SK-N-SH (cell line): Measurements from ENCODE around the gene BRD9. TPM values are rescaled to one million over a fixed set of nuclear protein-coding genes. Genes with fewer than 3 reads are reported as not detected.

Experiments
- CTCF ChIA-PET: fragments of 300-600, 350-600 bp; formaldehyde crosslinking; extraction: SDS; loops from one replicate; lab custom pipeline; 2021; lab: Yijun Ruan, JAX
- POLR2A ChIA-PET: fragments of 350-600 bp; sonication (Branson Sonifier 250); formaldehyde crosslinking; extraction: SDS; loops from one replicate; lab custom pipeline; 2020; ENCODE audit warnings: antibody characterized with exemption, inconsistent platforms; lab: Yijun Ruan, JAX
- DNase-seq: peaks from one replicate; pipeline ENCODE4 v3.0.0; 2012
- H2AFZ ChIP-seq: fragments of 200-600 bp; sonication (generic); 2 replicates; pipeline ENCODE4 v1.8.1; 2016; ENCODE audit warnings: antibody characterized with exemption, mild to moderate bottlenecking, low read depth
- H3F3A ChIP-seq: fragments of 200-600 bp; sonication (generic); replicated peaks from 2 replicates; pipeline ENCODE3; 2016; ENCODE audit warnings: antibody characterized with exemption, mild to moderate bottlenecking; ENCODE audit not compliant: insufficient read depth
- H3K27ac ChIP-seq, 2 experiments: fragments of 200-500 bp in 1 of 2; fragments of 200-600 bp in 1 of 2; sonication (Bioruptor generic) in 1 of 2; sonication (generic), shearing (Covaris generic) in 1 of 2; 2 replicates each; pipeline versions ENCODE4 v1.5.1 to v1.6.1; 2014 to 2016; ENCODE audit warnings: low read depth in 2 of 2, inconsistent platforms in 1 of 2, low read length in 1 of 2, mild to moderate bottlenecking in 1 of 2, mixed read lengths in 1 of 2
- H3K27me3 ChIP-seq: fragments of 200-600 bp; sonication (generic), shearing (Covaris generic); 2 replicates; pipeline ENCODE4 v1.6.1; 2016; ENCODE audit warnings: mixed run types; ENCODE audit not compliant: insufficient read depth
- H3K36me3 ChIP-seq, 2 experiments: fragments of 200-500 bp in 1 of 2; fragments of 200-600 bp in 1 of 2; sonication (Bioruptor generic) in 1 of 2; sonication (generic) in 1 of 2; replicated peaks in 1 of 2; 2 replicates each; pipeline versions ENCODE3 to v1.5.1; 2014 to 2016; ENCODE audit warnings: low read length in 1 of 2, mild to moderate bottlenecking in 1 of 2; ENCODE audit not compliant: insufficient read depth in 2 of 2, control insufficient read depth in 1 of 2
- H3K4me1 ChIP-seq, 2 experiments: fragments of 200-500 bp in 1 of 2; fragments of 200-600 bp in 1 of 2; sonication (Bioruptor generic) in 1 of 2; sonication (generic), shearing (Covaris generic) in 1 of 2; 2 replicates each; pipeline versions ENCODE4 v1.5.1 to v1.6.1; 2014 to 2016; ENCODE audit warnings: low read depth in 1 of 2, low read length in 1 of 2, mixed run types in 1 of 2; ENCODE audit not compliant: insufficient read depth in 2 of 2, control insufficient read depth in 1 of 2
- H3K4me2 ChIP-seq: fragments of 200-600 bp; sonication (generic), shearing (Covaris generic); 2 replicates; pipeline ENCODE4 v1.6.1; 2017; ENCODE audit warnings: mixed run types
- H3K4me3 ChIP-seq, 2 experiments: fragments of 200-500 bp in 1 of 2; fragments of 200-600 bp in 1 of 2; sonication (Bioruptor generic) in 1 of 2; sonication (generic), shearing (Covaris generic) in 1 of 2; 2 replicates each; pipeline versions ENCODE4 v1.5.1 to v1.8.1; 2014 to 2016; ENCODE audit warnings: low read depth in 2 of 2, inconsistent platforms in 1 of 2, low read length in 1 of 2, mild to moderate bottlenecking in 1 of 2, mixed read lengths in 1 of 2, moderate library complexity in 1 of 2
- H3K79me2 ChIP-seq: fragments of 200-600 bp; sonication (generic); 2 replicates; pipeline ENCODE4 v1.8.1; 2017; ENCODE audit warnings: mild to moderate bottlenecking; ENCODE audit not compliant: insufficient read depth
- H3K9ac ChIP-seq: fragments of 200-600 bp; sonication (generic); 2 replicates; pipeline ENCODE4 v1.6.1; 2017; ENCODE audit warnings: mixed run types
- H3K9me2 ChIP-seq: fragments of 200-600 bp; sonication (generic); 2 replicates; pipeline ENCODE4 v1.6.1; 2017; ENCODE audit warnings: mixed run types
- H3K9me3 ChIP-seq: fragments of 200-600 bp; sonication (generic); 2 replicates; pipeline ENCODE4 v1.6.1; 2017; ENCODE audit warnings: mixed run types, mild to moderate bottlenecking, moderate library complexity
- H4K20me1 ChIP-seq: fragments of 200-600 bp; sonication (generic); 2 replicates; pipeline ENCODE4 v1.6.1; 2017; ENCODE audit warnings: mild to moderate bottlenecking, mixed run types; ENCODE audit not compliant: insufficient read depth
- CTCF ChIP-seq: fragments of 200-600 bp; sonication (generic); IDR thresholded peaks from 2 replicates; pipeline ENCODE4 v1.6.1; 2017; ENCODE audit warnings: antibody characterized with exemption, mild to moderate bottlenecking, moderate library complexity
- EZH2phosphoT487 ChIP-seq: fragments of 200-600 bp; sonication (generic); IDR thresholded peaks from 2 replicates; pipeline ENCODE4 v1.6.1; 2017; ENCODE audit warnings: low read depth, mixed run types, mild to moderate bottlenecking, antibody characterized with exemption, moderate library complexity, borderline replicate concordance
- FOSL2 ChIP-seq: IDR thresholded peaks from 2 replicates; pipeline ENCODE4 v1.4.0; 2012; ENCODE audit warnings: low read depth, mild to moderate bottlenecking, moderate library complexity, borderline replicate concordance
- FOXM1 ChIP-seq: IDR thresholded peaks from 2 replicates; pipeline ENCODE4 v1.4.0; 2012; ENCODE audit warnings: low read depth, mild to moderate bottlenecking
- GATA2 ChIP-seq: sonication (generic); formaldehyde crosslinking; IDR thresholded peaks from 2 replicates; pipeline ENCODE4 v1.5.0; 2020; ENCODE audit warnings: mild to moderate bottlenecking, missing genetic modification reagents
- JUND ChIP-seq: IDR thresholded peaks from 2 replicates; pipeline ENCODE4 v1.4.0; 2012
- MAX ChIP-seq: IDR thresholded peaks from 2 replicates; pipeline ENCODE4 v1.4.0; 2012; ENCODE audit warnings: low read depth
- MEF2A ChIP-seq: IDR thresholded peaks from 2 replicates; pipeline ENCODE4 v1.4.0; 2012; ENCODE audit warnings: low read depth, borderline replicate concordance
- MXI1 ChIP-seq: IDR thresholded peaks from 2 replicates; pipeline ENCODE4 v1.6.1; 2012; ENCODE audit warnings: mild to moderate bottlenecking, low read depth, low read length, improper control_type of control experiment
- POLR2AphosphoS5 ChIP-seq: IDR thresholded peaks from 2 replicates; pipeline ENCODE4 v1.6.1; 2012; ENCODE audit warnings: low read depth, low read length
- RFX5 ChIP-seq: IDR thresholded peaks from 2 replicates; pipeline ENCODE4 v1.6.1; 2012; ENCODE audit warnings: mild to moderate bottlenecking, improper control_type of control experiment, low read length
- RXRA ChIP-seq: IDR thresholded peaks from 2 replicates; pipeline ENCODE4 v1.4.0; 2012; ENCODE audit warnings: low read depth, mild to moderate bottlenecking, borderline replicate concordance
- SIN3A ChIP-seq: IDR thresholded peaks from 2 replicates; pipeline ENCODE4 v1.6.1; 2012; ENCODE audit warnings: low read depth, mild to moderate bottlenecking, low read length, moderate library complexity, borderline replicate concordance
- TAF1 ChIP-seq: IDR thresholded peaks from 2 replicates; pipeline ENCODE4 v1.6.1; 2012; ENCODE audit warnings: low read depth, mild to moderate bottlenecking, low read length, moderate library complexity, borderline replicate concordance
- TCF12 ChIP-seq: IDR thresholded peaks from 2 replicates; pipeline ENCODE4 v1.4.0; 2012
- USF1 ChIP-seq: IDR thresholded peaks from 2 replicates; pipeline ENCODE4 v1.4.0; 2012; ENCODE audit warnings: low read depth, borderline replicate concordance
- ZBTB33 ChIP-seq: IDR thresholded peaks from 2 replicates; pipeline ENCODE4 v1.4.0; 2012; ENCODE audit warnings: low read depth, borderline replicate concordance
- WGBS: methylation state at CpG from one replicate; pipeline ENCODE4 v1.1.6; 2017; ENCODE audit warnings: low lambda C conversion rate; 5-methylcytosine and 5-hydroxymethylcytosine counted together
- polyA plus RNA-seq, 3 experiments: library from polyadenylated mRNA; depleted of rRNA; stranded (reverse); fragments of >200 nt; gene quantifications; 2 replicates each; pipeline ENCODE4 v1.2.3, GENCODE V29; 2012

BRD9 gene
- polyA plus RNA-seq, 1 of the 3 experiments (the other 2 are of a cell fraction) = 19.5 TPM

GRCh38 chr5:893137-893506, 521 bp upstream of the BRD9 start:
- H3K9me3 ChIP-seq = no peaks in the 10 kb centered on the region
- H3K9me2 ChIP-seq = no peaks in the 10 kb centered on the region
- no peaks in the 10 kb centered on the region for H3K27me3 ChIP-seq
- H4K20me1 ChIP-seq = peaks cover 7% of the 10 kb centered on the region; the same call in 1 of the 2 replicates
- H3K79me2 ChIP-seq = peaks cover 73% of the 10 kb centered on the region
- H3K36me3 ChIP-seq = peaks cover 28 to 44% of the 10 kb centered on the region in 2 experiments
- H3F3A ChIP-seq = no peaks in the 10 kb centered on the region
- 3% methylated on average over 8 of the region's 31 CpGs for WGBS
- peak; percentile 62 for DNase-seq
- H3K4me3 ChIP-seq = peak overlapping the region; percentile 88 to 92
- peak overlapping the region; percentile 100 for H3K4me2 ChIP-seq
- CTCF ChIA-PET = interaction anchor here (1.0 to 5.5 kb wide), 5 partner anchors 9 to 446 kb away, joined by 4 to 36 read pairs (median 8); no protein-coding TSS in a partner anchor
- TF ChIP-seq MAX = no peak
- no peak for TF ChIP-seq MXI1
- no peak for TF ChIP-seq MEF2A
- TF ChIP-seq JUND = no peak
- TF ChIP-seq TAF1 = no peak
- TF ChIP-seq FOSL2 = no peak
- TF ChIP-seq SIN3A = no peak
- TF ChIP-seq EZH2phosphoT487 = no peak
- no peak for TF ChIP-seq GATA2 (CRISPR knock-in tag)
- TF ChIP-seq RXRA = no peak
- no peak for TF ChIP-seq POLR2AphosphoS5
- TF ChIP-seq TCF12 = no peak
- no peak for TF ChIP-seq USF1
- no peak for TF ChIP-seq ZBTB33
- no peak for TF ChIP-seq CTCF
- TF ChIP-seq FOXM1 = no peak
- TF ChIP-seq RFX5 = no peak
- TF ChIP-seq, all 33 proteins: peak for 0
- peaks cover 12 to 26% of the 10 kb centered on the region in 2 experiments; a peak in 3 of 4 replicates for H3K4me1 ChIP-seq
- H2AFZ ChIP-seq = no peak overlapping the region
- H3K9ac ChIP-seq = peak overlapping the region; percentile 91
- POLR2A ChIA-PET = interaction anchor here (0.7 kb wide), 1 partner anchor 12 kb away, joined by 3 read pairs; no protein-coding TSS in a partner anchor
- H3K27ac ChIP-seq = no peak overlapping the region; a peak in 1 of 4 replicates
